Neutrophil (primary cell): ENCODE results near the gene TNFAIP1.

Experiments
- H3K27ac ChIP-seq: fragments of 200-600 bp; sonication (generic); 2 replicates; pipeline ENCODE4 v1.5.1; 2016; ENCODE audit warnings: mild to moderate bottlenecking, moderate library complexity
- H3K27me3 ChIP-seq: fragments of 200-600 bp; sonication (generic); 2 replicates; pipeline ENCODE4 v1.6.0; 2016; ENCODE audit warnings: mild to moderate bottlenecking
- H3K36me3 ChIP-seq: fragments of 200-600 bp; sonication (generic); 2 replicates; pipeline ENCODE4 v1.5.1; 2017
- H3K4me1 ChIP-seq, 2 experiments: fragments of 200-600 bp in 1 of 2; sonication (generic) in 1 of 2; 1 replicate in 1 of 2; 2 replicates in 1 of 2; pipeline versions ENCODE4 v1.5.1 to v1.6.1; 2013 to 2016; ENCODE audit warnings: low read depth in 1 of 2, low read length in 1 of 2, mild to moderate bottlenecking in 1 of 2, moderate library complexity in 1 of 2; ENCODE audit not compliant: control insufficient read depth in 1 of 2, insufficient read depth in 1 of 2
- H3K4me3 ChIP-seq, 2 experiments: fragments of 200-600 bp in 1 of 2; sonication (generic) in 1 of 2; 1 replicate in 1 of 2; 2 replicates in 1 of 2; pipeline ENCODE4 v1.5.1; 2013 to 2016; ENCODE audit warnings: low read depth in 1 of 2, low read length in 1 of 2, mild to moderate bottlenecking in 1 of 2, moderate library complexity in 1 of 2
- H3K9me3 ChIP-seq: fragments of 200-600 bp; sonication (generic); 2 replicates; pipeline ENCODE4 v1.5.1; 2016
- CTCF ChIP-seq: fragments of 200-600 bp; sonication (generic); IDR thresholded peaks from 2 replicates; pipeline ENCODE4 v1.5.1; 2016; ENCODE audit warnings: antibody characterized with exemption

The TNFAIP1 gene

DNA sequence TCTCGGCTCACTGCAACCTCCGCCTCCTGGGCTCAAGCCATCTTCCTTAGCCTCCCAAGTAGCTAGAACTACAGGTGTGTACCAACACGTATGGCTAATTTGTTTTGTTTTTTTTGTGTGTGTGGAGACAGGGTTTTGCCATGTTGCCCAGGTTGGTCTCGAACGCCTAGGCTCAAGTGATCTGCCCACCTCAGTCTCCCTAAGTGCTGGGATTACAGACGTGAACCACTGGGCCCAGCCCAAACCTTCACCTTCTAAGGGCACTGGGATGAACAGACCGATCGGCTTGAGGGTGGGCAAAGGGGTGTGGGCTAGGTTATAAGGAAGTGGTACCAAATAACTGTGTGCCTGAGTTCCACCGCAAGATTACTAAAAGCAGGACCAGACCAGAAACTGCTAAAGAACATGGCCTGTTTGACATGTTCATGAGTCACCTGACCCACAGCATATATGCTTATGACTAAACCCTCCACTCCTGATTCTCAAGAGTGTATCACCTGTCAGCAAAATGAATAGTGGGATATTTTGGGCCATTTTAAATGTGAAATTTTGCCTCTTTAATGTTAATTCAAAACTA is 8.4 kb upstream of the TNFAIP1 start:
- Histone ChIP-seq H3K27ac (no peak overlapping the region), H3K36me3 (peaks cover 47% of the 10 kb centered on the region), H3K4me1 (peaks cover 0 to 3% of the 10 kb centered on the region in 2 experiments), H3K9me3 (no peaks in the 10 kb centered on the region), H3K27me3 (no peaks in the 10 kb centered on the region), H3K4me3 (no peak overlapping the region)
- no peak for TF ChIP-seq CTCF

- peaks cover 2 to 8% of the 10 kb centered on the region in 2 experiments for H3K4me1 ChIP-seq
- no peak overlapping the region for H3K4me3 ChIP-seq
- peaks cover 48% of the 10 kb centered on the region for H3K36me3 ChIP-seq
- H3K9me3 ChIP-seq = no peaks in the 10 kb centered on the region
- no peak overlapping the region for H3K27ac ChIP-seq
- no peaks in the 10 kb centered on the region for H3K27me3 ChIP-seq
- no peak for TF ChIP-seq CTCF
These were observed 7.9 kb upstream of the TNFAIP1 start for GRCh38 chr17:28327709-28328108.

DNA sequence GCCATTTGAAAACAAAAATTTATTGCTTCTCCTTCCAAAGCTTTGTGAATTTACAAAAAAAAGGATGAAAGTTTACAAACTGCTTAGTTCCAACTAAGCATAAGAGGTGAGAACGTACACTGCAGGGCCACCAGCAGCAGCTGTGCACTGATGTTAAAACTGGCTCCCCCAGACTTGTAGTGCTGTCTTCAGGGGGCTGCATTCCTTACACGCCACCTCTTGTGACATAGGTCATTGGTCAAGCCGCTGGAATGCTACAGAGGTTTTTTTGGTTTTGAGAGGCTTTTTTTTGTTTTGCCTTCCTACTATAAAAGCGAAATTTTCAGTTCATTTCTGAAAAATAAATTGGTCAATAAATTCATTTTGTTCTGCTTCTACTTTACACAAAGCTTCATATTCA is 7.2 kb upstream of the TNFAIP1 start:
- Histone ChIP-seq H3K27me3 (no peaks in the 10 kb centered on the region), H3K4me1 (peaks cover 8 to 14% of the 10 kb centered on the region in 2 experiments), H3K36me3 (peaks cover 48% of the 10 kb centered on the region), H3K9me3 (no peaks in the 10 kb centered on the region), H3K27ac (no peak overlapping the region), H3K4me3 (no peak overlapping the region)
- no peak for TF ChIP-seq CTCF

- H3K9me3 ChIP-seq = no peaks in the 10 kb centered on the region
- no peak for TF ChIP-seq CTCF
- H3K27ac ChIP-seq = no peak overlapping the region
- H3K36me3 ChIP-seq = peaks cover 48% of the 10 kb centered on the region
- no peaks in the 10 kb centered on the region for H3K27me3 ChIP-seq
- H3K4me1 ChIP-seq = peaks cover 27 to 30% of the 10 kb centered on the region in 2 experiments
- H3K4me3 ChIP-seq = no peak overlapping the region
These were observed 4.9 kb upstream of the TNFAIP1 start for GRCh38 chr17:28330671-28331070.

DNA sequence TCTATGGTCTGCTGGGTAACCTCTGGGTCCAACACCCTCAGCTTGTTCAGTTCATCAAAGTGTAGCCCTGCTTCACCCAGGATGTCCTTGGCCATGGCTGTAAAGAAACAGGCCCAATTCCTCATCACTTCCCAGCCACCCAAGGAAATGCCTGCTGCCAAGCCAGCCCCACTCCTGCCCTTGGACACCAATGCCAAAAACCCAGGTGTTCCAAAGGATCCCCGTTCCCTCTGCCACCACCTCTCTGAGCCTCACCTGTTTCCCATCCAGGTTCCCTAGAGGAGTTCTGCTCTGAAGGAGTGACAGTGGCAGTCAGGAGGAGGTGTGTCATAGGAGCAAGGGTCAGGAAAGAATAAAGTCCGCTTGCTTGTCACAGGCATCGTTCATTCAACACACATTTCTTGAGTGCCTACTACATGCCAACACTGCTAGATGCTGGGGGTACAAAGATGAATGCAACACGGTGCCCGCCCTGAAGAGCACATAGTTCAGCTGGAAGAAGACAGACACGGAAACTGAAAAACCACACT is 3.6 kb upstream of the TNFAIP1 start:
- Histone ChIP-seq H3K9me3 (no peaks in the 10 kb centered on the region), H3K27ac (no peak overlapping the region), H3K36me3 (peaks cover 48% of the 10 kb centered on the region), H3K27me3 (no peaks in the 10 kb centered on the region), H3K4me1 (peaks cover 38 to 42% of the 10 kb centered on the region in 2 experiments), H3K4me3 (no peak overlapping the region)
- TF ChIP-seq CTCF = no peak
